GM21737 (cell line): ENCODE data around the gene FBXO22.
"Not testable (repeated sequence)": the region's sequence is repeated elsewhere in the genome, so short reads cannot be mapped to it uniquely, and the experiment has no call there.

Source experiments
- ATAC-seq: cut with Tn5 transposase; IDR thresholded peaks from one replicate; pipeline ENCODE4 v1.9.1; 2021; ENCODE audit warnings: mild to moderate bottlenecking, moderate library complexity; ENCODE audit not compliant: unreplicated experiment

FBXO22 gene

GRCh38 chr15:75903331-75904239 is at the start of gene FBXO22:
FBXO22 (plus strand) TSS chr15:75903878; CDS start chr15:75903964, 86 bp downstream.
- ATAC-seq: peak; percentile 91

- no peak for ATAC-seq
Observed at GRCh38 chr15:75857886-75858285, 45.8 kb upstream of the FBXO22 start.

GRCh38 chr15:75861750-75862402 is 41.8 kb upstream of the FBXO22 start:
- no peak for ATAC-seq

GRCh38 chr15:75862796-75863195 is 40.9 kb upstream of the FBXO22 start:
- ATAC-seq: no peak

GRCh38 chr15:75864213-75865059 is 39.2 kb upstream of the FBXO22 start:
- ATAC-seq: no peak

- ATAC-seq: not testable (repeated sequence)
Observed at GRCh38 chr15:75866045-75866444, 37.6 kb upstream of the FBXO22 start.

- ATAC-seq: no peak
Observed at GRCh38 chr15:75866916-75867315, 36.8 kb upstream of the FBXO22 start.

GRCh38 chr15:75867449-75867848 is 36.2 kb upstream of the FBXO22 start:
- ATAC-seq: no peak

- no peak for ATAC-seq
Observed at GRCh38 chr15:75868019-75868418, 35.7 kb upstream of the FBXO22 start.

GRCh38 chr15:75869446-75869845 is 34.2 kb upstream of the FBXO22 start:
- ATAC-seq: no peak

- not testable (repeated sequence) for ATAC-seq
Observed at GRCh38 chr15:75871589-75871988, 32.1 kb upstream of the FBXO22 start.

GRCh38 chr15:75872403-75872990 is 31.2 kb upstream of the FBXO22 start:
- ATAC-seq: no peak

GRCh38 chr15:75884041-75884440 is 19.6 kb upstream of the FBXO22 start:
- ATAC-seq: no peak

- ATAC-seq: no peak
Observed at GRCh38 chr15:75887178-75887577, 16.5 kb upstream of the FBXO22 start.

- no peak for ATAC-seq
Observed at GRCh38 chr15:75891895-75892294, 11.8 kb upstream of the FBXO22 start.

GRCh38 chr15:75895731-75896130 is 7.9 kb upstream of the FBXO22 start:
- ATAC-seq: no peak

GRCh38 chr15:75900577-75900976 is 3.1 kb upstream of the FBXO22 start:
- ATAC-seq: no peak

- ATAC-seq: no peak
Observed at GRCh38 chr15:75902129-75902557, 1.5 kb upstream of the FBXO22 start.

- no peak for ATAC-seq
Observed at GRCh38 chr15:75905231-75905630, 1.6 kb downstream of the FBXO22 start.

GRCh38 chr15:75910355-75910754 is 6.7 kb downstream of the FBXO22 start:
- not testable (repeated sequence) for ATAC-seq

- no peak for ATAC-seq
Observed at GRCh38 chr15:75916978-75917377, 13.3 kb downstream of the FBXO22 start.
